ENCODE measurements around the gene PLD5. TPM values are rescaled to one million over a fixed set of nuclear protein-coding genes. Genes with fewer than 3 reads are reported as not detected.
"Not testable (repeated sequence)": the region's sequence is repeated elsewhere in the genome, so short reads cannot be mapped to it uniquely, and the experiment has no call there.

The PLD5 gene
- total RNA-seq, 1 donor from 2014 or later, result 0.27 TPM

DNA sequence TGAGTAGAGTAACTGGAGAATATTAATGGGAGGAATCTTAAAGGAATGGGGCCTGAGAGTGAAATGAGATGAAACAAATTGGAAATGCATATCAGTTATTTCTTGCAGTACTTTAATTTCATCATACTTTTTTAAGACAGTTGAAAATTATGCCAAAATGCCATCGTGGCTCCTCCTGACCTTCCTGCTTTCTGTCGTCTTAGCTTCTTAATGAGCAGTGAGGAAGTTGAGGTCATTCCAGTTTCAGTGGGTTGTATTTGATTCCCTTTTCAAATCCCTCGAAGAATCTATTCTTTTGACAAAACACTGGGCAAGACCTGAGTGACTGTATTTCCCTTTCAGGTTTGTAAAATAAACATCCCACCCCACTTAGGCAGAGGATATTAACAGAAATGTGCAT lies 390.7 kb downstream of the PLD5 start:
- intact Hi-C loops (cut with DNase I), result no loop called here
- ATAC-seq, result no peak
- no peak for DNase-seq (ENCODE audit: low spot score)

DNA sequence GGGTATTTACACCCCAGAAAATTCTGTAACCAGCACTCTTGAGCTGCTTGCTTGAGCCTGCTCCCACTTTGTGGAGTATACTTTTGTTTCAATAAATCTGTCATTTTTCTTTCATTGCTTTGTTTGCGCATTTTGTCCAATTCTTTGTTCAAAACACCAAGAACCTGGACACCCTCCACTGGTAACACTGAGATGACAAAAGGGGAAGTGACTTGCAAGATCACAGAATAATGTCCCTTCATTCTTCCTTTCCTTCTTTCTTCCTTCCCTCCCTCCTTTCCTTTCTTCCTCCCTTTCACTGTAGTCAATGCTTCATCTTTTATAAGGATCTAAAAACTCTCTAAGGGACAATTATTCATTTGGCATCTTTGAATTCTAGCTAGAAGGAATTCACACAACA lies 391.1 kb downstream of the PLD5 start:
- intact Hi-C loops (cut with DNase I), result no loop called here
- no peak for DNase-seq (ENCODE audit: low spot score)
- no peak for ATAC-seq

DNA sequence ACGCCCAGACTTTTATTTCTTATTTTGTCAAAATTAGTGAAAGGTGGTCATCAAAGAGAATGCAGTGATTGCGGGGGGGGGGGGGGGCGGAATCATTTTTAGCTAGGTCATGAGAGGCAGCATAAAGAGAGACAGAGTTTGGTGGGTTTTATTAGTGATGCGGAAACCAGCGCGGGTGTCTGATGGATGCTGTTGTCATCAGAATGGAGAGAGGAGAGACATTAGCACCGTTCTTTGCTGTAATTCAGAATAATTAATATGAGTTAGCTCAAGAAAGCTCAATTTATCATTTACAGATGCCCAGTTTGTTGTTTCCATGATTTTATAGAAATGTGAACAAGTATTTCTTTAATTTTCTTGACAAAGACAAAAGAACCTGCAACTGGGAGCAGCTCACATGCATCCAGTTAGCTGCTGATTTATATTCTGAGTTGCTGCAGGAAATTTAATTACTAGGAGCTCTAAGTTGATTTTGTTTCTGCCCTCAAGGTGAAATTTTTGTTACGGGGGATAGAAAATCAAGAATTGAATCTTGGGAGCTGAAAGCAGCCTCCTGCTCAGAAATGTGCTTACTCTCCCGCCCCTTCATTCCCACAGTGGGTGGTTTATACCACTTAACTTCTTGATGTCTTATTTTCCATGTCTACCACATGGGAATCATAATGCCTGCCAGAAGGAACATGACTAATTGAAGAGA lies 392.2 kb downstream of the PLD5 start:
- no peak for DNase-seq (ENCODE audit: low spot score)
- ATAC-seq, result no peak
- intact Hi-C loops (cut with DNase I), result no loop called here

DNA sequence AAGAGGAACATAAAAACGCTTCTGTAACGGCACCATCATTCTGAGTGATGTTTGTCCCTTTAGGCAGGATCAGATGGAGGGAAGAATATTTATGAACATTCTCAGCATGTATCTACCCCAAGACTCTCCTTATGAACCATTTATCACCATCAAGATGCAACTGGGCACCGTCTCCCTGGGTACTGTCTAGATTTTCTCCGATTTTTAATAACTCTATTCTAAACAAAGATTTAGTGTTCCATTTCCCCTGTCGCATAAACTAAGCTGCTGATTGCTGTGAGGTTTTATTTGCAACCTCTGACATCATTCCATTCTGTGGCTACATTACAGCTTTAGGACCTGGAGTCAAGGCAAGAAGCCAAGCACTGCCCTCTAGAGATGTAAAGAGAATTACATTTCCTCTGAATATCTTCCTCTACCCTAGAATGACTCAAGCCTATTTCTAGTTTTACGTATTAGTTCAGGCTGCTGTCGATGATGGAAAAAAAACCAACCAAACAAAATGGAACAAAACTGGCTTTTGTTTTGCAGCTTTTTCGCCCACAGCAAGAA lies 395.5 kb downstream of the PLD5 start:
- intact Hi-C loops (cut with DNase I), result no loop called here
- no peak for DNase-seq (ENCODE audit: low spot score)
- ATAC-seq, result no peak

DNA sequence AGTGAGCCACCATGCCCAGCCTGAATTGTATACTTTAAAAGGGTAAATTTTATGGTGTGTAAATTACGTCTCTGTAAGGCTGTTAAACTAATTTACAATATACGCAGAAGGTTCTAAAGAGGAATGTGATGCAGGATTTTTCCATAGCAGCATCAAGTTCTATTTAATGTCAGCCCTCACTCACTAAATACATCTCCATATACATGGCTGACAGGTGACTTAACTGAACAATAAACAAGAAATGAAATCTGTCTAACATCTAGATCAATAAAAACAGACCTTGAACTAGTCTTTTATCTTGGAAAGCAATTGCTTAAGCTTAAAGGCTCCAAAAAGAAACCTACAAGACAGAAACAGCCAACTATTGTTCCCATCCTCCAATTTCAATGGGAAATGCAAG lies 404.1 kb downstream of the PLD5 start:
- no peak for DNase-seq (ENCODE audit: low spot score)
- no peak for ATAC-seq
- intact Hi-C loops (cut with DNase I), result no loop called here

DNA sequence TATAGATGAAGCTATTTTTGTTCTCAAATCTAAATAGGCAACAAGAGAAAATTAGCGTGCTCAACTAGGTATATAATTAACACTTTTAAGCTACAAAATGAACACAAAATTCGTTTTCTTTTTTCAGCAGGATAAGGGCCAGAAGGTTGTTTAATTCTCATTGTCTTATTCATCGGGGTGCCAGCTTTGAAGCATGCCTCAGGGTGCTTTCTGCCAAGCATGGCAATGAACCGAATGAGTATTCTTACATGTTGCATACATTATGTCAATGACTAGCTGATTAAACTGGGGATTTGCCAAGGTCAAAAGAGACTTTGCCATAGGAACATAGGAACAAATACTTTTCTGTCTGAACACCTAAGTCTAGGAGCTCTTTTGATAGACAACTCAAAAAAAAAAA lies 423.6 kb downstream of the PLD5 start:
- intact Hi-C loops (cut with DNase I), result no loop called here
- DNase-seq (ENCODE audit: low spot score) (no peak), ATAC-seq (no peak)

DNA sequence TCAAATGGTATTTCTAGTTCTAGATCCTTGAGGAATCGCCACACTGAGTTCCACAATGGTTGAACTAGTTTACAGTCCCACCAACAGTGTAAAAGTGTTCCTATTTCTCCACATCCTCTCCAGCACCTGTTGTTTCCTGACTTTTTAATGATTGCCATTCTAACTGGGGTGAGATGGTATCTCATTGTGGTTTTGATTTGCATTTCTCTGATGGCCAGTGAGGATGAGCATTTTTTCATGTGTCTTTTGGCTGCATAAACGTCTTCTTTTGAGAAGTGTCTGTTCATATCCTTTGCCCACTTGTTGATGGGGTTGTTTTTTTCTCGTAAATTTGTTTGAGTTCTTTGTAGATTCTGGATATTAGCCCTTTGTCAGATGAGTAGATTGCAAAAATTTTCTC lies 427.2 kb downstream of the PLD5 start:
- DNase-seq (ENCODE audit: low spot score); intact Hi-C loops (cut with DNase I); ATAC-seq: not testable (repeated sequence)

DNA sequence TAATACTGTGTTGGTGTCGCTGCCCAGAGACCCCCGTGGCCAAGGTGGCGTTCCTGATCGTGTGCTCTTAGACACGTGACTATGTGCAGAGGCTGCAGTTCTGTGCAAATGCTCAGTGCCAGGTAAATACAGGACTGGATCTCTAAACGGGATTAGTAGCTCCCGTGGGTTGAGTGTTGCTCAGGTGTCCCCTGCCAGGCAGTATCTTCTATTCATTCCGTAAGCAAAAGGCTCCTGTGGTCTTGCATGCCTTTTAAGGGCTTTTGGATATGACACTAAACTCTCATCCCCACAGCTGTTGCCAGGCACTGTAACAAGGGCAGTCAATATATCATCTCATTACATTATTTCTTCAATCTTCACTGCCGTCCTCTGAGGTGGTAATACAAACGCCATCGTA lies 431.4 kb downstream of the PLD5 start:
- no peak for DNase-seq (ENCODE audit: low spot score)
- no peak for ATAC-seq
- intact Hi-C loops (cut with DNase I), result no loop called here

DNA sequence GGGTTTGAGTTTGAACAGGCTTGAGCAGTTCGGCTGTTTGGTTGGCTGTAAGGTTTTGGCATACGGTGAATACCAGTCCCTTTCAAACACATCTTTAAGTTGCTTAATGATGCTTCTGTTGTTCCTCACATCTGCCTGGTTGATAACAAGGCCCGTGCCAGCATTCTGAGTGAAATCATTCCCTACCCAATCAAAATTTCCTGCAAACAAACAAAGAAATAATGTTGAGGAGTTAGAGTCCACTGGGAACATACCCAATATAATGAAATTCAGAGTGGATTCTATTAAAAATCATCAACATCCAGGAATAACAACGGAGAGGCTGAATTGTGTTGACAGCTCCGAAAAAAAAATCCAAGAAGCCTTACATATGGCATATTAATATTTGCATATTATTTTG lies 434.6 kb downstream of the PLD5 start:
- ATAC-seq (no peak), DNase-seq (ENCODE audit: low spot score) (no peak)
- intact Hi-C loops (cut with DNase I), result no loop called here

DNA sequence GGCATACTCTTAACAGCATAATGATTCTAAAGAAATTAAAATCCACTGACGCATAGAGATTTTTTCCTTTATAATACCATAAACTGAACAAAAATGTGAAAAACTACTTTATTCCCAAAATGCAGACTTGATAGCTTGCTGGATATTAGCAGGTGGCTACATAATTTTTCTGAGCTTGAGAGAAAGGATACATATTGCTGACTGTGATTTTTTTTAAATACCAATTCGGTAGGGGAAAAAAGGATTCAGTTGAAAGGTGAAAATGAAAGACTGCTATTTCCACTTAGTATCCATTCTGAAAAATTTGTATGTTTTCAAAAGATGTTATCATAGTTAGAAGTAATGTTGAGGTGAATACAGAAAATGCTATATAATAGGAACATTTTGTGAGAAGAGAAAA lies 435.6 kb downstream of the PLD5 start:
- intact Hi-C loops (cut with DNase I), result no loop called here
- no peak for ATAC-seq
- no peak for DNase-seq (ENCODE audit: low spot score)

DNA sequence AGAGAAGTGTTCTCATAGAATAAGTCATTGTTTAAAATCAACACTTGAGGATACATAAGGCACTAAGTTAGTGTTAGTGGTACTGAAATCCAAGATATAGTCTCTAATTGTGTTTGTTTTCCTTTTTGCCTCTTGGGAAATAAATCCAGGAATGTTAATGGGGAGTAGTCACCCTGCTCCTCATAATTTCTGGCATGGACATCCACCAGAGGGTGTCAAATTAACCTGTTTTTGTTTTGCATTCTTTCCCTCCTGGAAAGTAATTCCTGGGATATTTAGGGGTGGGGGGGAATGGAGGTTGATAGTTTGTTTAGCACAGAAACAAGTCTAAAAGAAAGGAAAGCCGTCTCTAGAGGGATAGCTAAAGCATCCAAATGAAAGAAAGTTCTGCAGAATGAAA lies 437.8 kb downstream of the PLD5 start:
- intact Hi-C loops (cut with DNase I), result no loop called here

DNA sequence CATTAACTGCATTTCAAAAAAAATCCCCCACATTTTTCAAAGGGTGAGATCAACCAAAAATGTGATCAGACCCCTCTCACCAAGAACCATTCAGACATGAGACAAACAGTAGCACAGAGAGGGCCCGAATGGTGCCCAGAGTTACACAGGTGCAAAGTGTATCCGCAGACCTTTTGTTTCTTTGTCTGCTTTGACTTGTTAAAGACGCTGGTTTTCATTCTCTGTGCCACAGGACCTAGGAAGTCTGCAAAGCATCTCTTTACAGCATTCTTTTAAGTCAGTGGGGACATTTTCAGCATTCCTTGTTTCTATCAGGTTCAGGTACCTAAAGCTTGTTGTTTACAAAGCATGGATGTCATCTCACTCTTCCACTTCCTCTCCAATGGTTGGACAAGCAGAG lies 438.4 kb downstream of the PLD5 start:
- DNase-seq (ENCODE audit: low spot score), result no peak
- ATAC-seq, result no peak
- intact Hi-C loops (cut with DNase I), result no loop called here

More for the DNA sequence above, 437.8 kb downstream of the PLD5 start:
- ATAC-seq (no peak), DNase-seq (ENCODE audit: low spot score) (no peak)

DNA sequence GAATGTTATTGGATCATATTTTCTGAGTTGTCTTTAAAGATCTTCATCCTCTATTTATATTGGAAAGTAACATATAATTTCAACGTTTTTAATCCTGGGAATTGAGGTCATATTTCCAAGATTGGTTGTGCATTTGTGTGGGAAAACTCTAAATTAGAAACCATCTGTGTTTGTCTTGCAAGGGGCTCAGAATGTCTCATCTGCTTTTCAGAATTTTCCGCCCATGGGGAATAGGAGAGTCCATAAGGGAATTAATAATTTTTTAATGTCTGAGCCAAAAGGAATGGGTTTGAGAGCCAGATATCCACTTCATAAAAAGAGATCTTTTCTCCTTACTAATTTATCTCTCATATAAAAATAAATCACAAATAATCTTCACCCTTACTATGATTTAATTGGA lies 440.8 kb downstream of the PLD5 start:
- ATAC-seq (no peak), DNase-seq (ENCODE audit: low spot score) (no peak)
- intact Hi-C loops (cut with DNase I), result no loop called here

DNA sequence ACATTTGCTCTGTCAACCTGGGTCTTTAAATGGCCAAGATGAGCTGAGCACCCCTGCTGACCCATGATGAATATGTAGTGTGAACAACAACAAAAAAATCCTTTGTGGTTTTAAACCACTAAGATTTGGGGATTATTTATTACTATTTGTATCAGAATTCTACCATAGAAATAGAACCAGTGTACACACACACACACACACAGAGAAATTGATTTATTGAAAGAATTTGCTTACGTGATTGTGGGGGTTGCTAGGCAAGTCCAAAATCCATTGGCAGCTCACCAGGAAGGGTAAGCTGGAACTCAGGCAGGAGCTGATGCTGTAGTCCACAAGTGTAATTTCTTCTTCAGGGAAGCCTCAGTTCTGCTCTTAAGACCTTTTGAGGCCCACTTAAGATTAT lies 443.1 kb downstream of the PLD5 start:
- ATAC-seq (no peak), DNase-seq (ENCODE audit: low spot score) (no peak)
- intact Hi-C loops (cut with DNase I), result no loop called here

DNA sequence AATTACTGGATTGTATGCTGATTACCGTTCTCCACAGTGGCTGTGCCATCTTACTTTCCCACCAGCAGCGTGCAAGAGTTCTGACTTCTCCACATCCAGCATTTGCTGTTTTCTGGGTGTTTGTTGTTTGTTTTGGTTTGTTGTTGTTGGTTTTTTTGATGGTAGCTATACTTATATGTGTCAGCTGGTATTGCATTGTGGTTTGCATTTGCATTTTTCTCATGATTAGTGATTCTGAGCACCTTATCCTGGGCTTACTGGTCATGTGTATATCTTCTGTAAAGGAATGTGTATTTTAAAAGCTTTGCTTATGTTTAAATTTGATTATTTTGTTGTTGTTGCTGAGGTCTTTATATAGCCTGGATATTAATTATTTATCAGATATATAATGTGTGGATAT lies 458.7 kb downstream of the PLD5 start:
- ATAC-seq, result no peak
- DNase-seq (ENCODE audit: low spot score), result no peak
- intact Hi-C loops (cut with DNase I), result no loop called here

DNA sequence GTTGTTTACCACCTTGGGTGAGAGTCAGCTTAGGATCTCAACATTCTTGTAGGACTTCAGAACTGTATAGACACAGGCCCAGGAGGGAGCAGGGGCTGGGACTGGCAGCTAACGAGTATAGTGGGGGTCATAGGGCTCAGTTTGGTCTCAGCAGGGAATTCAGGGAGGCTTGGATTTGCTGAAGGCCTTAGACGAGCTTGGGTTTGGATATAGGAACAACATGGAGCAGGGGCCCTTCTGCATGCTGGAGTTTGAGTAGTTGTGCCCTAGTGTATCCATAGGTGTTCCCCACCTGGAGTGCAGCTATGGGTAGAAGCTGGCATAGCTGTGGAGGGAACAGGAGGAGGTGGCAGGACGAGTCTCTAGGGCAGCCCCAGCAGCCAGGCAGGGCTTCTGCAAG lies 462.2 kb downstream of the PLD5 start:
- intact Hi-C loops (cut with DNase I), result no loop called here
- DNase-seq (ENCODE audit: low spot score) (no peak), ATAC-seq (no peak)

DNA sequence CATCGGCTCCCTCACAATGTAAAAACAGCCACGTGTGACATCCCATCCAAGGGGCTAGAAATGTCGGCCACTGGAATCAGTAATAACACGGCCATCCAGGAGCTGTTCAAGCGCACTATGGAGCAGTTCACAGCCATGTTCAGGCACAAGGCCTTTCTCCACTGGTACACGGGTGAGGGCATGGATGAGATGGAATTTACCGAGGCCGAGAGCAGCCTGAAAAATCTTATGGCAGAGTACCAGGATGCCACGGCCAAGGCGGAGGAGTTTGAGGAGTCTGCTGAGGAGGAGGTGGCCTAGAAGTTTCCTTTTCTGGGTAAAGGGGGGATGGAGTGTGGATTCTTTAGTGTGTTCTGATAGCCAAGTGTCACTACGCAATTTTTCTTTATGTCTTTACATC lies 464.5 kb downstream of the PLD5 start:
- DNase-seq (ENCODE audit: low spot score) (no peak), ATAC-seq (no peak)
- intact Hi-C loops (cut with DNase I), result no loop called here

DNA sequence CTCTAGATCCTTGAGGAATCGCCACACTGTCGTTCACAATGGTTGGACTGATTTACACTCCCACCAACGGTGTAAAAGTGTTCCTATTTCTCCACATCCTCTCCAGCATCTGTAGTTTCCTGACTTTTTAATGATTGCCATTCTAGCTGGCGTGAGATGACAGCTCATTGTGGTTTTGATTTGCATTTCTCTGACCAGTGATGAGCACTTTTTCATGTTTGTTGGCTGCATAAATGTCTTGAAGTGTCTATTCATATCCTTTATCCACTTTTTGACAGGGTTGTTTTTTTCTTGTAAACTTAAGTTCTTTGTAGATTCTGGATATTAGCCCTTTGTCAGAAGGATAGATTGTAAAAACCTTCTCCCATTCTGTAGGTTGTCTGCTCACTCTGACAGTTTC lies 465.9 kb downstream of the PLD5 start:
- ATAC-seq; intact Hi-C loops (cut with DNase I); DNase-seq (ENCODE audit: low spot score): not testable (repeated sequence)

DNA sequence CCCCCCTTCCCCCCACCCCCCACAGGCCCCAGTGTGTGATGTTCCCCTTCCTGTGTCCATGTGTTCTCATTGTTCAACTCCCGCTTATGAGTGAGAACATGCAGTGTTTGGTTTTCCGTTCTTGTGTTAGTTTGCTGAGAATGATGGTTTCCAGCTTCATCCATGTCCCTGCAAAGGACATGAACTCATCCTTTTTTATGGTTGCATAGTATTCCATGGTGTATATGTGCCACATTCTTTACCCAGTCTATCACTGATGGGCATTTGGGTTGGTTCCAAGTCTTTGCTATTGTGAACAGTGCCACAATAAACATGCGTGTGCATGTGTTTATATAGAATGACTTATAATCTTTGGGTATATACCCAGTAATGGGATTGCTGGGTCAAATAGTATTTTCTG lies 466.3 kb downstream of the PLD5 start:
- ATAC-seq; DNase-seq (ENCODE audit: low spot score); intact Hi-C loops (cut with DNase I): not testable (repeated sequence)

DNA sequence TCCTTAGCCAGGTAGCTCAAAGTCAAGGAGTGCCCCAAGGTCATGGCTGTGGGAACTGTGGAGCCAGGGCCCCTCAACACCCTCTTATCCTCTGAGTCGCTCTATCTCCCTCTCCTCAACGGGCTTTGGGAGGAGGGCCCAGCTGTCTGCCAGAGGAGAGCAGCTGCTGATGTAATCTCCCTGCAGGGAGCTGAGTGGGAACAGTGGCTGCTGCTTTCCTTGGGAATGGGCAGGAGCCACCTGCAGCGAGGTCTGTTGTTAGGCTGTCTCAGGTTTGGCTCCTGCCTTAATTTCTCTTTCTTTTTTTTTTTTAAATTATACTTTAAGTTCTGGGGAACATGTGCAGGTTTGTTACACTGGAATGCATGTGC lies 466.8 kb downstream of the PLD5 start:
- no peak for DNase-seq (ENCODE audit: low spot score)
- ATAC-seq, result no peak
- intact Hi-C loops (cut with DNase I), result no loop called here

DNA sequence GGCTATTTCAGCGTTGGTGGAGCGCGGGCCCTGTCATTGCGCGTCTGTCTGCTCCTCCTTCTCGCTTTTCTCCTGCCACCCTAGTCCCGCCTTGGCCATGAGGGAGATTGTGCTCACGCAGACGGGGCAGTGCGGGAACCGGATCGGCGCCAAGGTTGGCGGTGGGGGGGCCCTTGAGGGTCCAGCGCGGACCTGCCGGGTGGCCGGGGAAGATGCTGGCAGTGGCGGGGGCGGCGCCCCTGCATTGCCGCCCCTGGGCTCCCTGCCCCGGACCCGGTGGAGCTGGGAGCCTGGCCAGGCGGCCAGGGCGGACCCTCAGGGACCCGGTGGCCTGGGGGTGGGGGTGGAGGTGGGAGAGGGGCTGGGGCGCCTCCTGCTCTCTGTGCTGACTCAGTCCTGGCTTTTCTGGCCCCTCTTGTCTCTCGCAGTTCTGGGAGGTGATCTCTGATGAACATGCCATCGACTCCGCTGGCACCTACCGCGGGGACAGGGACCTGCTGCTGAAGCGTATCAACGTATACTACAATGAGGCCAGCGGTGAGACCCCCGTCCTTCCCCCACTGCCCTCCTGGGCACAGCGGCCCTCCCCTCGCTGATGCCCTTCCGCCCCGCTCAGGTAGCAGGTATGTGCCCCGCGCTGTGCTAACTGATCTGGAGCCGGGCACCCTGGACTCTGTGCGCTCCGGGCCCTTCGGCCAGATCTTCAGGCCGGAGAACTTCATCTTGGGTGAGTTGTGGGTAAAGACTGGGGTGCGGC lies 467.3 kb downstream of the PLD5 start:
- intact Hi-C loops (cut with DNase I), result no loop called here
- no peak for ATAC-seq
- no peak for DNase-seq (ENCODE audit: low spot score)
